Upper lobe of right lung (tissue), 1 donor: ENCODE results near the gene RPA3. TPM values are rescaled to one million over a fixed set of nuclear protein-coding genes. Genes with fewer than 3 reads are reported as not detected.

Source experiments
- ATAC-seq: fragments of 200-7000 bp; cut with Tn5 transposase; one replicate; pipeline ENCODE4 v1.9.1; 2020; ENCODE audit warnings: mild to moderate bottlenecking, moderate library complexity
- DNase-seq: peaks from one replicate; pipeline ENCODE4 v3.0.0-alpha.2; 2020
- H3K27ac ChIP-seq: fragments of 200-600 bp; one replicate; pipeline ENCODE4 v1.8.0; 2022
- H3K27me3 ChIP-seq: fragments of 200-600 bp; one replicate; pipeline ENCODE4 v1.8.0; 2022; ENCODE audit warnings: mild to moderate bottlenecking
- H3K36me3 ChIP-seq: fragments of 200-600 bp; one replicate; pipeline ENCODE4 v1.8.0; 2022
- H3K4me1 ChIP-seq: fragments of 200-600 bp; one replicate; pipeline ENCODE4 v1.8.0; 2022
- H3K4me3 ChIP-seq: fragments of 200-600 bp; one replicate; pipeline ENCODE4 v1.8.0; 2022; ENCODE audit warnings: mild to moderate bottlenecking
- H3K9me3 ChIP-seq: fragments of 200-600 bp; one replicate; pipeline ENCODE4 v1.8.0; 2022
- intact Hi-C: fragments of 100-400 bp; cut with DNase I; formaldehyde crosslinking; loops from one replicate; pipeline ENCODE4 v1.11.0; 2022
- total RNA-seq: library from RNA; stranded (reverse); fragmentation: NEBNext Ultra II Directional; extraction: Animal tissue kit (Norgen Biotek cat#: 25700); gene quantifications from one replicate; pipeline ENCODE4 v1.2.1, GENCODE V29; 2021
- TF ChIP-seq, protein P1 (sequence below): fragments of 200-600 bp; IDR thresholded peaks from one replicate; pipeline ENCODE4 v1.8.0; 2022; ENCODE audit warnings: antibody characterized with exemption
- donor health status: DM: no; HTN: yes; CAD: no; lungs with severe emphysema.

RPA3 gene
- total RNA-seq, 1 donor from 2014 or later, result 21.4 TPM

DNA sequence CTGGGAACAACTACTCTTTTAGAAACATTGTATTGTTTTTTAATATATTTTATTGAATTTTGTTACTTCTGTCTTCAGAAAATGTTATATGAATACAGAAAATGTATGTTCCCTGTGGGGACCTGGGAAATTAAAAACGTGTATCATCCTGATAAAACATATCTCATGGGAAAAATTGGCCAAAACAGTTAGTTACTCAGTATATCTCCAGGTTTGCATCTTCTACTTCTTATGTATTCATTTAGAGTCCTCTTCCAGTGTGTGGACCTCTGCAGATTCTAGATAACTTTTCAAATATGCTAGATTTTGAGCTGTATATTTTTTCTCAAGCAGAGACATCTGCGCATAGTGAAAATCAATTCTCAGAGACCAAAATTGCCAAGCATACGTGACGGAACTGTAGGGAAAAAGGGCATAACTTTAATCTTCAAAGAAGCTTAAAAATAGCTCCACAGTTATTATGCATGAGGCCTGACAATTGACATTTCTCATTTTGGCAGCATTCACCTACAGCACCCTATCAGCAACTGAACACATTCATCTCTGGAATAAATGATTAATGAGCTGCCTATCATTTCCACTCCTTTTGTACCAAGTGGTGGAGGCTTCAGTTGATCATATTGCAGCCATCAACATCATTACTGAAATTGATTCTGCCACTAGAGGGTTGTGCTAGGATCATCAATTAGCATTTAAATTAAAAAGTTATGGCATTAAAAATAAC, 104.2 kb downstream of the RPA3 start:
- Histone ChIP-seq H3K4me1 (no peaks in the 10 kb centered on the region), H3K27ac (no peak overlapping the region), H3K36me3 (no peaks in the 10 kb centered on the region), H3K4me3 (no peak overlapping the region), H3K27me3 (no peaks in the 10 kb centered on the region), H3K9me3 (no peaks in the 10 kb centered on the region)
- DNase-seq (no peak), ATAC-seq (no peak)
- intact Hi-C loops, result no loop called here
- TF ChIP-seq, protein P1, sequence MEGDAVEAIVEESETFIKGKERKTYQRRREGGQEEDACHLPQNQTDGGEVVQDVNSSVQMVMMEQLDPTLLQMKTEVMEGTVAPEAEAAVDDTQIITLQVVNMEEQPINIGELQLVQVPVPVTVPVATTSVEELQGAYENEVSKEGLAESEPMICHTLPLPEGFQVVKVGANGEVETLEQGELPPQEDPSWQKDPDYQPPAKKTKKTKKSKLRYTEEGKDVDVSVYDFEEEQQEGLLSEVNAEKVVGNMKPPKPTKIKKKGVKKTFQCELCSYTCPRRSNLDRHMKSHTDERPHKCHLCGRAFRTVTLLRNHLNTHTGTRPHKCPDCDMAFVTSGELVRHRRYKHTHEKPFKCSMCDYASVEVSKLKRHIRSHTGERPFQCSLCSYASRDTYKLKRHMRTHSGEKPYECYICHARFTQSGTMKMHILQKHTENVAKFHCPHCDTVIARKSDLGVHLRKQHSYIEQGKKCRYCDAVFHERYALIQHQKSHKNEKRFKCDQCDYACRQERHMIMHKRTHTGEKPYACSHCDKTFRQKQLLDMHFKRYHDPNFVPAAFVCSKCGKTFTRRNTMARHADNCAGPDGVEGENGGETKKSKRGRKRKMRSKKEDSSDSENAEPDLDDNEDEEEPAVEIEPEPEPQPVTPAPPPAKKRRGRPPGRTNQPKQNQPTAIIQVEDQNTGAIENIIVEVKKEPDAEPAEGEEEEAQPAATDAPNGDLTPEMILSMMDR, result no peak

DNA sequence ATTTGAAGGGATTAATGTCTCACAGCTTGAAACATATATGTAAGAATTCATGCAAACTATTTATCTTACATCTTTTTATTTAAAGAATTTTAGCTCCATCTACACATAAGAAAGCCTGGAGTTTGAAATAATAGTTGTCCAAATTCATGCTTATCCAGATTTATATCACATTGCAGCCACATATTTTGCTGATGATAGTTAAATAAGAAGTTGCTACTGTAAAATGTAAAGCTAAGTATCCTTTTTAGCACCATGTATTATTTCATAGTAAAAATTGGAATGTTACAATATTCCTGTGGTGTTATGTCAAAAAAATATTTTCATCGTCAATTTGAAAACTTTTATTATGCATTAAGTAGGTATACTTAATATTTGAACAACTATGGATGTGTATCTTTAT, 105.2 kb downstream of the RPA3 start:
- no peaks in the 10 kb centered on the region for H3K9me3 ChIP-seq
- peaks cover 4% of the 10 kb centered on the region for H3K36me3 ChIP-seq
- H3K4me1 ChIP-seq, result no peaks in the 10 kb centered on the region
- DNase-seq (no peak), ATAC-seq (no peak)
- H3K27ac ChIP-seq, result no peak overlapping the region
- no peaks in the 10 kb centered on the region for H3K27me3 ChIP-seq
- no peak overlapping the region for H3K4me3 ChIP-seq
- intact Hi-C loops, result no loop called here
- TF ChIP-seq, protein P1, result no peak

DNA sequence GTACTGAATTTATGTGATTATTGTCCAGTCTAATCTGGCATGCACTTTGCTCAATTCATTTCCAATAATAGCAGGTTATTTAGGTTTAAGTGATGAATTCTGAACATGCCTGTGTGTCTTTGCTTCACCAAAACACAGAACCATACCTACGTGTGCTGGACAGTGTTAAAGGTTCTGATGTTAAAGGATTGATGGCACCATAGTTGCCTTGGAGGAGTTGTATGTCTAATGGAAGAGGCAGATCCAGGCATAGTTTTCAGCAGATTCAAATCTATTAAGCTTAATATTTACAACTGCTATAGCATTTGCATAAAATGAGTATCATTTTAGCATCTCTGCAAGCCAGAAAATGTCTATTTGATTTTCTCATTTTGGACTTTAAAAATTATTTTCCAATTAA, 105.9 kb downstream of the RPA3 start:
- DNase-seq, result no peak
- TF ChIP-seq, protein P1, result no peak
- Histone ChIP-seq H3K27ac (no peak overlapping the region), H3K4me1 (no peaks in the 10 kb centered on the region), H3K4me3 (no peak overlapping the region), H3K9me3 (no peaks in the 10 kb centered on the region), H3K27me3 (no peaks in the 10 kb centered on the region), H3K36me3 (peaks cover 11% of the 10 kb centered on the region)
- intact Hi-C loops, result no loop called here
- ATAC-seq, result no peak

DNA sequence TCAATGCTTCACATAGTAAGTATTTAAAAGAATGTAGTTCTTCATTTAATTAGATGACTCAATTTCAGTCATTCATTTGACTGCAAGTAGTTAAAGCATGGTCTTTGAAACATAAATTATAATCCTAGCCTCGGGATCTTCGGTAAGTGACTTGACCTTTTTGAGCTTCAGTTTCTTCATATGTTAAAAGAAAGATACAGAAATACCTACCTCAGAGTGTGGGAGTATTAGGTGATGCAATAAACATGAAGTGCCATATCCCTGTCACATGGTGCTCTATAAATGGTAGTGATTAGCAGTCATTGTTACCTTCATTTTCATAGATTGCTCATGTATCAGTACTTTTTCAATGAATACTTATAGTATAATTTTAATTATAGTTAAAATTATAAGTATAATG, 109.1 kb downstream of the RPA3 start:
- Histone ChIP-seq H3K36me3 (peaks cover 21% of the 10 kb centered on the region), H3K4me1 (no peaks in the 10 kb centered on the region), H3K9me3 (no peaks in the 10 kb centered on the region), H3K4me3 (no peak overlapping the region), H3K27me3 (no peaks in the 10 kb centered on the region), H3K27ac (no peak overlapping the region)
- ATAC-seq (no peak), DNase-seq (no peak)
- intact Hi-C loops, result no loop called here
- TF ChIP-seq, protein P1, result no peak

DNA sequence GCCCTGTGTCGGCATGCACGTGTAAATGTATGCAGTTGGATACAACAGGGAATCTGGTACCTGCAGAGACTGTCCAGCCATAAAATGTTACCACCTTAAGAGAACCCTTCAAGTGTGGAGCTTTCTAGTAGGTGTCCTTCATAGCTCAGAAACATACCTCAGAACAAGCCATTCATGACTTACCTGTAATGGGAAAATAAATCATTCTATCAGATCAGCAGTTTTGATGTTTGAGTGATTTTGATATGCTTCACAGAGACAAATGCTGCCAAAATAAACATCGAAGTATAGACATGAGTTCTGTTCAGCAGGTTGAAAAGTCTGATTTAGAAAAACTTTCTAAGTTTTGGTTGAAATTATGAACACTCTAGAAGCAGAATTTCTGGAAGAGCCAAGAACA, 111.4 kb downstream of the RPA3 start:
- TF ChIP-seq, protein P1, result no peak
- no peak for ATAC-seq
- no peak for DNase-seq
- H3K27ac ChIP-seq, result no peak overlapping the region
- intact Hi-C loops, result no loop called here
- peaks cover 21% of the 10 kb centered on the region for H3K36me3 ChIP-seq
- no peak overlapping the region for H3K4me3 ChIP-seq
- H3K27me3 ChIP-seq, result no peaks in the 10 kb centered on the region
- no peaks in the 10 kb centered on the region for H3K4me1 ChIP-seq
- no peaks in the 10 kb centered on the region for H3K9me3 ChIP-seq

DNA sequence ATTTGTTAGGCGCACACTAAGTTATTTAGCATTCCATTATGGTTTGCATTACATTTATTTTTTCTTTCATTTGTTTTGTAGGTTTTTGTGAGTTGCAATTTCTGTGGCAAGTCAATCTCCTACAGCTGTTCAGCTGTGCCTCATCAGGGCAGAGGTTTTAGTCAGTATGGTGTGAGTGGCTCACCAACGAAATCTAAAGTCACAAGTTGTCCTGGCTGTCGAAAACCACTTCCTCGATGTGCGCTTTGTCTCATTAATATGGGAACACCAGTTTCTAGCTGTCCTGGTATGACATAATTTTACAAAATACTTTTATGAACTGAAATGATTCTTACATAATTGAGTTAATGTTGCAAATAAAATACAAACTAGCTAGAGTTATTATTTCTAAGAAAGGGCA, 122.2 kb downstream of the RPA3 start:
- Histone ChIP-seq H3K36me3 (peaks cover 36% of the 10 kb centered on the region), H3K27me3 (no peaks in the 10 kb centered on the region), H3K9me3 (no peaks in the 10 kb centered on the region), H3K4me3 (no peak overlapping the region), H3K4me1 (no peaks in the 10 kb centered on the region), H3K27ac (no peak overlapping the region)
- peak; percentile 90 for ATAC-seq
- intact Hi-C loops, result no loop called here
- DNase-seq, result no peak
- TF ChIP-seq, protein P1, result no peak
